Measurements from ENCODE around the gene PRRT4. TPM values are rescaled to one million over a fixed set of nuclear protein-coding genes. Genes with fewer than 3 reads are reported as not detected.

PRRT4 gene
- total and polyA plus RNA-seq, 2 of the 4 experiments (the other 2 are of a cell fraction) = not detected

DNA sequence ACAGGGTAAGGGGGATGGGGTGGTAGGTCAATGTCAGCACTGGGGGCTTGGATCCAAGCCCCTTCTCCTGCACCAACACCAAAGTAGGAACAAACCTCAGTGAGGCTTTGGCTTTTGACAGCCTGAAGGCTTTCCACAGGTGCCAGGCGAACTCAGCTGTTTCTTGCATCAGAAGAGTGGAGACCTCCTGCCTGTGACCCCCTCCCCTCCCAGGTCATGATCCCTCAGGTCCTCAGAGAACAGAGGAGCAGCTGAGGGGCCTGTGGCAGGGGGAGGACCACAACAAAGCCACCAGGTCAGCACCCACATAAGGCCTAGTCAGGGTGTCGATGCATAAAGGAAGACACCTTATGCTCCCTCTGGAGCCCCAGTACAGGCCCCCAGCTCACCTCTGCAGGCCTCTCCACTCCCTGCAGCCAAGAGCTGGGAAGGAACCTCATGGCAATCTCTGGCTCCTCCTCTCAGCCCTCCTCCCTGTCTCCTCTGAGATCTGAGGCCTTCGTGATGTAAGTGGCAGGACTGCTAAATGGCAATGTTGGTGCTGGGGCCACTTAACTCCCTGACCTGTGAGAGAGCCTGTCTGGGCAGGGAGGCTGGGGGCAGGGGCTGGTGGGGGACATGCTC lies 19.1 kb upstream of the PRRT4 start:
- Histone ChIP-seq H3K18ac (ENCODE audit: low read depth, low read length) (no peak overlapping the region), H3K36me3 (ENCODE audit: control insufficient read depth, insufficient read depth, low read length) (no peaks in the 10 kb centered on the region), H3K4me1 (ENCODE audit: control insufficient read depth, insufficient read depth, low read length) (no peaks in the 10 kb centered on the region), H3K14ac (replicated peaks; ENCODE audit: low read depth, low read length) (no peak overlapping the region), H4K5ac (ENCODE audit: low read depth, low read length) (no peak overlapping the region), H2AFZ (replicated peaks; ENCODE audit: low read length, poor library complexity) (no peak overlapping the region), H3K9ac (ENCODE audit: low read depth, low read length) (no peak overlapping the region), H2AK9ac (replicated peaks; ENCODE audit: low read depth, low read length, poor library complexity) (no peak overlapping the region), H3K27ac (ENCODE audit: insufficient read depth, low read length) (no peak overlapping the region), H3K79me1 (ENCODE audit: low read depth in 1 of 2, low read length in 2 of 2) (no peaks in the 10 kb centered on the region), H2BK120ac (ENCODE audit: low read depth, low read length) (no peak overlapping the region), H3K4me2 (ENCODE audit: low read depth, low read length) (no peak overlapping the region), H4K20me1 (ENCODE audit: insufficient read depth, low read length) (no peaks in the 10 kb centered on the region), H3K4me3 (ENCODE audit: insufficient read depth, low read depth, low read length) (no peak overlapping the region), H3K23ac (ENCODE audit: low read depth, low read length) (no peak overlapping the region), H2BK15ac (ENCODE audit: low read depth, low read length) (no peak overlapping the region), H4K91ac (ENCODE audit: insufficient read depth, low read depth, low read length) (no peak overlapping the region), H3K9me1 (ENCODE audit: insufficient read depth, low read length) (no peaks in the 10 kb centered on the region), H2BK20ac (ENCODE audit: low read depth, low read length) (no peak overlapping the region), H4K8ac (ENCODE audit: low read depth in 2 of 2, low read length in 2 of 2) (no peak overlapping the region), H2BK5ac (ENCODE audit: low read depth, low read length, poor library complexity, severe bottlenecking) (no peak overlapping the region), H3K27me3 (ENCODE audit: control insufficient read depth, insufficient read depth, low read length) (peaks cover 42% of the 10 kb centered on the region), H3K56ac (ENCODE audit: extremely low read depth, insufficient read depth, low read length) (no peak overlapping the region), H2AK5ac (ENCODE audit: low read depth, low read length) (no peak overlapping the region), H3K9me3 (ENCODE audit: control insufficient read depth, insufficient read depth, low read length) (0 out of 2 replicates have a peak, but pooled peaks cover 2% of the 10 kb centered on the region), H3K4ac (ENCODE audit: low read depth, low read length) (no peak overlapping the region)
- intact Hi-C loops (cut with micrococcal nuclease) = no loop called here
- TF ChIP-seq, protein P1, sequence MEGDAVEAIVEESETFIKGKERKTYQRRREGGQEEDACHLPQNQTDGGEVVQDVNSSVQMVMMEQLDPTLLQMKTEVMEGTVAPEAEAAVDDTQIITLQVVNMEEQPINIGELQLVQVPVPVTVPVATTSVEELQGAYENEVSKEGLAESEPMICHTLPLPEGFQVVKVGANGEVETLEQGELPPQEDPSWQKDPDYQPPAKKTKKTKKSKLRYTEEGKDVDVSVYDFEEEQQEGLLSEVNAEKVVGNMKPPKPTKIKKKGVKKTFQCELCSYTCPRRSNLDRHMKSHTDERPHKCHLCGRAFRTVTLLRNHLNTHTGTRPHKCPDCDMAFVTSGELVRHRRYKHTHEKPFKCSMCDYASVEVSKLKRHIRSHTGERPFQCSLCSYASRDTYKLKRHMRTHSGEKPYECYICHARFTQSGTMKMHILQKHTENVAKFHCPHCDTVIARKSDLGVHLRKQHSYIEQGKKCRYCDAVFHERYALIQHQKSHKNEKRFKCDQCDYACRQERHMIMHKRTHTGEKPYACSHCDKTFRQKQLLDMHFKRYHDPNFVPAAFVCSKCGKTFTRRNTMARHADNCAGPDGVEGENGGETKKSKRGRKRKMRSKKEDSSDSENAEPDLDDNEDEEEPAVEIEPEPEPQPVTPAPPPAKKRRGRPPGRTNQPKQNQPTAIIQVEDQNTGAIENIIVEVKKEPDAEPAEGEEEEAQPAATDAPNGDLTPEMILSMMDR (conservative IDR thresholded peaks at IDR 0.05; ENCODE audit: low read depth, low read length) = no peak
- no peak for TF ChIP-seq NFE2L2 (IDR thresholded peaks at IDR 0.05; ENCODE audit: low read depth, low read length)
- TF ChIP-seq MAFK (IDR thresholded peaks at IDR 0.05; ENCODE audit: low read depth, low read length) = no peak
- TF ChIP-seq, protein P2, sequence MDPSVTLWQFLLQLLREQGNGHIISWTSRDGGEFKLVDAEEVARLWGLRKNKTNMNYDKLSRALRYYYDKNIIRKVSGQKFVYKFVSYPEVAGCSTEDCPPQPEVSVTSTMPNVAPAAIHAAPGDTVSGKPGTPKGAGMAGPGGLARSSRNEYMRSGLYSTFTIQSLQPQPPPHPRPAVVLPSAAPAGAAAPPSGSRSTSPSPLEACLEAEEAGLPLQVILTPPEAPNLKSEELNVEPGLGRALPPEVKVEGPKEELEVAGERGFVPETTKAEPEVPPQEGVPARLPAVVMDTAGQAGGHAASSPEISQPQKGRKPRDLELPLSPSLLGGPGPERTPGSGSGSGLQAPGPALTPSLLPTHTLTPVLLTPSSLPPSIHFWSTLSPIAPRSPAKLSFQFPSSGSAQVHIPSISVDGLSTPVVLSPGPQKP (IDR thresholded peaks at IDR 0.05; ENCODE audit: borderline replicate concordance, low read depth, low read length) = no peak
- TF ChIP-seq, protein P3, sequence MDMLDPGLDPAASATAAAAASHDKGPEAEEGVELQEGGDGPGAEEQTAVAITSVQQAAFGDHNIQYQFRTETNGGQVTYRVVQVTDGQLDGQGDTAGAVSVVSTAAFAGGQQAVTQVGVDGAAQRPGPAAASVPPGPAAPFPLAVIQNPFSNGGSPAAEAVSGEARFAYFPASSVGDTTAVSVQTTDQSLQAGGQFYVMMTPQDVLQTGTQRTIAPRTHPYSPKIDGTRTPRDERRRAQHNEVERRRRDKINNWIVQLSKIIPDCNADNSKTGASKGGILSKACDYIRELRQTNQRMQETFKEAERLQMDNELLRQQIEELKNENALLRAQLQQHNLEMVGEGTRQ (IDR thresholded peaks at IDR 0.05; ENCODE audit: low read depth, low read length) = no peak
- TF ChIP-seq POLR2A (IDR thresholded peaks at IDR 0.05; ENCODE audit: low read depth, low read length) = no peak
- no peak for TF ChIP-seq RCOR1 (IDR thresholded peaks at IDR 0.05; ENCODE audit: insufficient replicate concordance, low read length)
- no peak for TF ChIP-seq MAZ (IDR thresholded peaks at IDR 0.05; ENCODE audit: borderline replicate concordance, low read depth, low read length)
- no peak for TF ChIP-seq BHLHE40 (IDR thresholded peaks at IDR 0.05; ENCODE audit: low read depth, low read length)
- TF ChIP-seq FOS (IDR thresholded peaks at IDR 0.05; ENCODE audit: low read depth, low read length) = no peak
- CTCF ChIA-PET = interaction anchor here (0.5 to 1.5 kb wide), 3 partner anchors 17 to 36 kb away, joined by 3 to 5 read pairs (median 3); no protein-coding TSS in a partner anchor
- DNase-seq (no peak), ATAC-seq (ENCODE audit: low read depth) (no peak)
- BruUV-seq (replicated peaks) = no TSS peak
- in situ Hi-C loops (cut with MboI; ENCODE audit: low sequenced_read_pairs) = loop anchor here (5.0 kb wide), 1 partner anchor 33 kb away; no protein-coding TSS in a partner anchor
- dilution Hi-C loops (cut with HindIII; ENCODE audit: low sequenced_read_pairs, unreplicated experiment) = no loop called here
- POLR2A ChIA-PET (ENCODE audit: unreplicated experiment) = no interaction called here
- no CpG with 5 or more reads among the region's 3 CpGs for WGBS, 2 experiments (ENCODE audit: extremely low coverage in 2 of 2, insufficient read length in 1 of 2)

Data from IMR-90 (cell line).